RPMI8226 (cell line): Measurements from ENCODE around the gene OR5B17.
"Not testable (repeated sequence)": the region's sequence is repeated elsewhere in the genome, so short reads cannot be mapped to it uniquely, and the experiment has no call there.

Experiments used
- DNase-seq: peaks from one replicate; pipeline ENCODE4 v3.0.0-alpha.2; 2015

Gene OR5B17

GRCh38 chr11:58358969-58359368, at the start of gene OR5B17:
OR5B17 (minus strand) TSS chr11:58359069; CDS start chr11:58359069, 0 bp downstream.
- DNase-seq = no peak

GRCh38 chr11:58406774-58407173, 47.9 kb upstream of the OR5B17 start, which contains the start of gene OR5B3:
OR5B3 (minus strand) TSS chr11:58406874; CDS start chr11:58403409, 3,465 bp downstream.
- DNase-seq = no peak

- not testable (repeated sequence) for DNase-seq
These were observed 40.8 kb upstream of the OR5B17 start for GRCh38 chr11:58399622-58400021.

- no peak for DNase-seq
These were observed 36.7 kb upstream of the OR5B17 start for GRCh38 chr11:58395581-58395980.

- DNase-seq = no peak
These were observed 35.3 kb upstream of the OR5B17 start for GRCh38 chr11:58394195-58394594.

- DNase-seq = no peak
These were observed 33.9 kb upstream of the OR5B17 start for GRCh38 chr11:58392746-58393145.

GRCh38 chr11:58391879-58392278, 33.0 kb upstream of the OR5B17 start:
- DNase-seq = no peak

GRCh38 chr11:58390551-58391063, 31.7 kb upstream of the OR5B17 start:
- DNase-seq = no peak

- no peak for DNase-seq
These were observed 4.1 kb downstream of the OR5B17 start for GRCh38 chr11:58354727-58355126.

GRCh38 chr11:58345204-58345603, 13.7 kb downstream of the OR5B17 start:
- no peak for DNase-seq

- no peak for DNase-seq
These were observed 24.2 kb downstream of the OR5B17 start for GRCh38 chr11:58334708-58335107.

- no peak for DNase-seq
These were observed 28.0 kb downstream of the OR5B17 start for GRCh38 chr11:58330861-58331260.

- no peak for DNase-seq
These were observed 40.3 kb downstream of the OR5B17 start for GRCh38 chr11:58318532-58318931.

GRCh38 chr11:58316142-58316541, 42.7 kb downstream of the OR5B17 start:
- DNase-seq = no peak
